Left lung (tissue), 10 donors: ENCODE results near the gene EXOC4. TPM values are rescaled to one million over a fixed set of nuclear protein-coding genes. Genes with fewer than 3 reads are reported as not detected.

Source experiments
- ATAC-seq: fragments of 200-7000 bp; cut with Tn5 transposase; one replicate; pipeline ENCODE4 v1.9.1; 2020; ENCODE audit warnings: moderate library complexity
- DNase-seq, 4 donors: peaks; one replicate each; pipeline ENCODE4 v3.0.0-alpha.2; 2013 to 2020
- H3K27ac ChIP-seq, 2 donors: fragments of 200-600 bp; sonication (generic) in 1 of 2; one replicate each; pipeline versions ENCODE4 v1.5.0 to v1.8.0; 2020 to 2021
- H3K27me3 ChIP-seq, 2 donors: fragments of 200-600 bp; sonication (generic) in 1 of 2; one replicate each; pipeline versions ENCODE4 v1.5.0 to v1.8.0; 2020 to 2021
- H3K36me3 ChIP-seq, 2 donors: fragments of 200-600 bp; sonication (generic) in 1 of 2; one replicate each; pipeline versions ENCODE4 v1.5.0 to v1.8.0; 2020 to 2021
- H3K4me1 ChIP-seq, 2 donors: fragments of 200-600 bp; one replicate each; pipeline ENCODE4 v1.8.0; 2021
- H3K4me3 ChIP-seq, 2 donors: fragments of 200-600 bp; sonication (generic) in 1 of 2; one replicate each; pipeline versions ENCODE4 v1.5.0 to v1.8.0; 2020 to 2021; ENCODE audit warnings: mild to moderate bottlenecking in 1 of 2
- H3K9me3 ChIP-seq, 2 donors: fragments of 200-600 bp; sonication (generic) in 1 of 2; one replicate each; pipeline versions ENCODE4 v1.5.0 to v1.8.0; 2020 to 2021
- CTCF ChIP-seq, 2 donors: fragments of 200-600 bp; sonication (generic) in 1 of 2; IDR thresholded peaks; one replicate each; pipeline versions ENCODE4 v1.5.0 to v1.8.0; 2021; ENCODE audit warnings: antibody characterized with exemption in 2 of 2
- intact Hi-C, 2 donors: fragments of 100-400 bp; cut with DNase I; formaldehyde crosslinking; loops; one replicate each; pipeline versions ENCODE4 v1.11.2 to v1.14.2; 2022
- polyA plus RNA-seq, 6 donors: library from polyadenylated mRNA; unstranded; fragments of 120-200 nt; gene quantifications; one replicate each; pipeline ENCODE4 v1.2.1, GENCODE V29; 2013; ENCODE audit not compliant: insufficient read length in 6 of 6
- total RNA-seq, 2 donors: library from RNA; stranded (reverse); fragmentation: NEBNext Ultra II Directional; extraction: Animal tissue kit (Norgen Biotek cat#: 25700); gene quantifications; one replicate each; pipeline ENCODE4 v1.2.1, GENCODE V29; 2021
- donor health status: DM: no; HTN: yes; CAD: no.
- donor health status: DM: no; HTN: no; CAD: no.

Gene EXOC4
- total and polyA plus RNA-seq, 8 donors, result 52.5 to 79.4 (median 65.9) TPM

- intact Hi-C loops, result no loop called here
- H3K27me3 ChIP-seq, result no peaks in the 10 kb centered on the region
- no peaks in the 10 kb centered on the region for H3K4me1 ChIP-seq
- ATAC-seq (no peak), DNase-seq (no peak)
- no peak for TF ChIP-seq CTCF (IDR thresholded peaks at IDR 0.05)
- H3K27ac ChIP-seq, result no peak overlapping the region
- H3K4me3 ChIP-seq, result no peak overlapping the region
- no peaks in the 10 kb centered on the region for H3K9me3 ChIP-seq
- no peaks in the 10 kb centered on the region for H3K36me3 ChIP-seq
Measured at GRCh38 chr7:134031835-134032617, 779.1 kb downstream of the EXOC4 start.

DNA sequence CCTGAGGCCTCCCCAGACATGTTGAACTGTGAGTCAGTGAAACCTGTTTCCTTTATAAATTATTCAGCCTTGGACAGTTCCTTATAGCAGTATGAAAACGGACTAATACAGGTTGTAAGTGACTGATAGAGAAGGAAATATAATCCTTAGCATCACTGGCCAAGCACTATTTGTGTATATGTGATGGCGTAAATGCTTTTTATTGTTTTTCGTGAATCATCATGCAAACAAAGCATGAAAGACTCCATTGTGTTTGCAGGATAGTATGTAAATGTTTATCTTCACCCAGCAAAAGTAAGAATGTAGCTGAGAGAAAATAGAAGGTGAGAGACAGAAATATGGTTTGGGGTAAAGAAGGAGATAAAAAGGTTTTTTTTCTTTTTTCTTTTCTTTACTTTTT, 781.8 kb downstream of the EXOC4 start:
- Histone ChIP-seq H3K27ac (no peak overlapping the region), H3K4me1 (no peaks in the 10 kb centered on the region), H3K27me3 (no peaks in the 10 kb centered on the region), H3K9me3 (no peaks in the 10 kb centered on the region), H3K36me3 (no peaks in the 10 kb centered on the region), H3K4me3 (no peak overlapping the region)
- intact Hi-C loops, result no loop called here
- DNase-seq, result no peak
- no peak for ATAC-seq
- no peak for TF ChIP-seq CTCF (IDR thresholded peaks at IDR 0.05)

- no peak for ATAC-seq
Measured at GRCh38 chr7:134037991-134038390, 785.1 kb downstream of the EXOC4 start.

DNA sequence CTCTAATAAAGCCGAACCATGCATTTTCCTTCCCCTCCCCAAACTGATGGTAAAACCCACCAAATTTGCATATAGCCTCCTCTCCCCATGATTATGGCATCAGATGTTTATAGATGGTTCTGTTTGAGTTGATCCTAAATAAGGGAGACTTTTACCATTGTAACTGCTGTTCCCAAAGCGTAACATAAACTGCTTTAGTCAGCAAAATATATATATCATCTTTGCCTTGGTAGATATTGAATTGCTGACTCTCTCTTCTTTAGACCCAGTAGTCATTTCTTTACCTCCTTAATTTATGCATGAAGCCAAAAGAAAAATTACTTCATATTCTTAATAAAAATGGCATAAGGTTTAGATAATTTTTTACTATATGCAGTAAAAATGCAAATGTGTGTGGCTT, 788.1 kb downstream of the EXOC4 start:
- H3K9me3 ChIP-seq, result no peaks in the 10 kb centered on the region
- H3K4me1 ChIP-seq, result no peaks in the 10 kb centered on the region
- DNase-seq (no peak), ATAC-seq (no peak)
- no peak overlapping the region for H3K27ac ChIP-seq
- no peak overlapping the region for H3K4me3 ChIP-seq
- no peaks in the 10 kb centered on the region for H3K36me3 ChIP-seq
- no peak for TF ChIP-seq CTCF (IDR thresholded peaks at IDR 0.05)
- H3K27me3 ChIP-seq, result no peaks in the 10 kb centered on the region
- intact Hi-C loops, result no loop called here

More at GRCh38 chr7:134037991-134038390, 785.1 kb downstream of the EXOC4 start:
- H3K27me3 ChIP-seq, result no peaks in the 10 kb centered on the region
- no peaks in the 10 kb centered on the region for H3K36me3 ChIP-seq
- no peaks in the 10 kb centered on the region for H3K4me1 ChIP-seq
- H3K9me3 ChIP-seq, result no peaks in the 10 kb centered on the region
- no peak for DNase-seq
- H3K4me3 ChIP-seq, result no peak overlapping the region
- no peak for TF ChIP-seq CTCF (IDR thresholded peaks at IDR 0.05)
- intact Hi-C loops, result no loop called here
- H3K27ac ChIP-seq, result no peak overlapping the region

GRCh38 chr7:134041477-134041876, 788.6 kb downstream of the EXOC4 start:
- H3K27me3 ChIP-seq, result no peaks in the 10 kb centered on the region
- H3K4me3 ChIP-seq, result no peak overlapping the region
- H3K36me3 ChIP-seq, result no peaks in the 10 kb centered on the region
- intact Hi-C loops, result no loop called here
- ATAC-seq, result no peak
- H3K27ac ChIP-seq, result no peak overlapping the region
- H3K4me1 ChIP-seq, result no peaks in the 10 kb centered on the region
- TF ChIP-seq CTCF (IDR thresholded peaks at IDR 0.05), result no peak
- DNase-seq, result no peak
- H3K9me3 ChIP-seq, result no peaks in the 10 kb centered on the region
